ENCODE measurements around the gene C3orf20. TPM values are rescaled to one million over a fixed set of nuclear protein-coding genes. Genes with fewer than 3 reads are reported as not detected.

C3orf20 gene
- total and polyA plus RNA-seq, 7 experiments from 2014 or later = 0.05 to 0.81 (median 0.29) TPM; not detected in 1

GRCh38 chr3:14672588-14672987 lies 2.4 kb upstream of the C3orf20 start:
- Mint-ChIP-seq H3K4me1 (no peaks in the 10 kb centered on the region), H3K4me3 (no peak overlapping the region), H3K9me3 (no peaks in the 10 kb centered on the region), H3K27me3 (no peaks in the 10 kb centered on the region), H3K27ac (peak overlapping the region in 3 of 9 donors; percentile 22 to 41 (median 34)), H3K36me3 (peaks cover 3 to 34% (median 8%) of the 10 kb centered on the region in 5 donors)
- DNase-seq = no peak
- H3K36me3 ChIP-seq (ENCODE audit: control insufficient read depth in 2 of 3, insufficient read depth in 3 of 3, low read length in 3 of 3) = peaks cover 32 to 58% (median 34%) of the 10 kb centered on the region in 3 experiments
- H3K27me3 ChIP-seq (ENCODE audit: control insufficient read depth in 2 of 2, insufficient read depth in 2 of 2, low read length in 2 of 2) = no peaks in the 10 kb centered on the region
- no peak for ATAC-seq
- ChIA-PET CTCF (interaction anchor here (0.7 to 2.8 kb wide), 2 partner anchors 31 to 248 kb away, joined by 3 to 20 read pairs; no protein-coding TSS in a partner anchor), POLR2A (no interaction called here)
- no peaks in the 10 kb centered on the region for H3K9me3 ChIP-seq (ENCODE audit: control insufficient read depth in 2 of 3, low read length in 3 of 3)
- no peaks in the 10 kb centered on the region for H3K4me1 ChIP-seq (ENCODE audit: control insufficient read depth in 2 of 2, insufficient read depth in 2 of 2, low read length in 2 of 2)
- H3K4me3 ChIP-seq (ENCODE audit: low read length) = no peak overlapping the region
- intact Hi-C loops (cut with micrococcal nuclease) = loop anchor here (2.0 to 10.0 kb wide), 2 partner anchors 112 to 118 kb away; no protein-coding TSS in a partner anchor
- H3K27ac ChIP-seq (ENCODE audit: low read depth, low read length) = no peak overlapping the region

- peaks cover 0 to 11% (median 4%) of the 10 kb centered on the region in 11 donors for H3K9me3 Mint-ChIP-seq
- no peak overlapping the region for H3K27ac ChIP-seq (ENCODE audit: low read depth, low read length)
- no peak overlapping the region for H3K4me3 ChIP-seq (ENCODE audit: low read length)
- H3K27me3 ChIP-seq (ENCODE audit: control insufficient read depth in 2 of 2, insufficient read depth in 2 of 2, low read length in 2 of 2) = no peaks in the 10 kb centered on the region
- intact Hi-C loops (cut with micrococcal nuclease) = loop anchor here in 1 of 2 donors (10.0 kb wide), 1 partner anchor 108 kb away; no protein-coding TSS in a partner anchor
- H3K27ac Mint-ChIP-seq = peak overlapping the region in 2 of 9 donors; percentile 18 to 38
- H3K4me1 ChIP-seq (ENCODE audit: control insufficient read depth in 2 of 2, insufficient read depth in 2 of 2, low read length in 2 of 2) = no peaks in the 10 kb centered on the region
- POLR2A ChIA-PET = no interaction called here
- peaks cover 0 to 17% (median 0%) of the 10 kb centered on the region in 3 experiments for H3K36me3 ChIP-seq (ENCODE audit: control insufficient read depth in 2 of 3, insufficient read depth in 3 of 3, low read length in 3 of 3)
- no peak for ATAC-seq
- no peak overlapping the region for H3K4me3 Mint-ChIP-seq
- H3K27me3 Mint-ChIP-seq = no peaks in the 10 kb centered on the region
- no peak for DNase-seq
- H3K36me3 Mint-ChIP-seq = peaks cover 0 to 19% (median 13%) of the 10 kb centered on the region in 5 donors
- peaks cover 0 to 1% (median 0%) of the 10 kb centered on the region in 7 donors for H3K4me1 Mint-ChIP-seq
- peaks cover 0 to 4% (median 0%) of the 10 kb centered on the region in 3 experiments for H3K9me3 ChIP-seq (ENCODE audit: control insufficient read depth in 2 of 3, low read length in 3 of 3)
- CTCF ChIA-PET = no interaction called here
Measured at GRCh38 chr3:14676881-14677280, 1.9 kb downstream of the C3orf20 start.

GRCh38 chr3:14678015-14678503 lies 3.1 kb downstream of the C3orf20 start:
- CTCF ChIA-PET = no interaction called here
- intact Hi-C loops (cut with micrococcal nuclease) = loop anchor here in 1 of 2 donors (10.0 kb wide), 1 partner anchor 107 kb away; no protein-coding TSS in a partner anchor
- Mint-ChIP-seq H3K36me3 (peaks cover 0 to 19% (median 16%) of the 10 kb centered on the region in 5 donors), H3K27me3 (peaks cover 0 to 3% (median 0%) of the 10 kb centered on the region in 5 donors), H3K4me1 (peaks cover 0 to 1% (median 0%) of the 10 kb centered on the region in 7 donors), H3K27ac (peak overlapping the region in 4 of 9 donors; percentile 22 to 74 (median 56)), H3K9me3 (peaks cover 0 to 11% (median 4%) of the 10 kb centered on the region in 11 donors), H3K4me3 (no peak overlapping the region)
- no peak overlapping the region for H3K27ac ChIP-seq (ENCODE audit: low read depth, low read length)
- no peak overlapping the region for H3K4me3 ChIP-seq (ENCODE audit: low read length)
- peaks cover 0 to 4% (median 0%) of the 10 kb centered on the region in 3 experiments for H3K9me3 ChIP-seq (ENCODE audit: control insufficient read depth in 2 of 3, low read length in 3 of 3)
- ATAC-seq (no peak), DNase-seq (no peak)
- POLR2A ChIA-PET = no interaction called here
- H3K4me1 ChIP-seq (ENCODE audit: control insufficient read depth in 2 of 2, insufficient read depth in 2 of 2, low read length in 2 of 2) = no peaks in the 10 kb centered on the region
- peaks cover 0 to 6% (median 0%) of the 10 kb centered on the region in 3 experiments for H3K36me3 ChIP-seq (ENCODE audit: control insufficient read depth in 2 of 3, insufficient read depth in 3 of 3, low read length in 3 of 3)
- H3K27me3 ChIP-seq (ENCODE audit: control insufficient read depth in 2 of 2, insufficient read depth in 2 of 2, low read length in 2 of 2) = no peaks in the 10 kb centered on the region

- no peak overlapping the region for H3K27ac Mint-ChIP-seq
- no peak overlapping the region for H3K4me3 ChIP-seq (ENCODE audit: low read length)
- ATAC-seq = no peak
- ChIA-PET POLR2A (no interaction called here), CTCF (no interaction called here)
- H3K27ac ChIP-seq (ENCODE audit: low read depth, low read length) = no peak overlapping the region
- H3K4me1 ChIP-seq (ENCODE audit: control insufficient read depth in 2 of 2, insufficient read depth in 2 of 2, low read length in 2 of 2) = no peaks in the 10 kb centered on the region
- peaks cover 0 to 19% (median 16%) of the 10 kb centered on the region in 5 donors for H3K36me3 Mint-ChIP-seq
- intact Hi-C loops (cut with micrococcal nuclease) = no loop called here
- H3K36me3 ChIP-seq (ENCODE audit: control insufficient read depth in 2 of 3, insufficient read depth in 3 of 3, low read length in 3 of 3) = no peaks in the 10 kb centered on the region
- no peak for DNase-seq
- no peak overlapping the region for H3K4me3 Mint-ChIP-seq
- peaks cover 0 to 4% (median 0%) of the 10 kb centered on the region in 3 experiments for H3K9me3 ChIP-seq (ENCODE audit: control insufficient read depth in 2 of 3, low read length in 3 of 3)
- peaks cover 0 to 1% (median 0%) of the 10 kb centered on the region in 7 donors for H3K4me1 Mint-ChIP-seq
- no peaks in the 10 kb centered on the region for H3K27me3 ChIP-seq (ENCODE audit: control insufficient read depth in 2 of 2, insufficient read depth in 2 of 2, low read length in 2 of 2)
- H3K9me3 Mint-ChIP-seq = peaks cover 0 to 11% (median 4%) of the 10 kb centered on the region in 11 donors
- peaks cover 0 to 3% (median 0%) of the 10 kb centered on the region in 5 donors for H3K27me3 Mint-ChIP-seq
Measured at GRCh38 chr3:14680115-14680514, 5.2 kb downstream of the C3orf20 start.

- POLR2A ChIA-PET = interaction anchor here (0.7 kb wide), 1 partner anchor 180 kb away, joined by 3 read pairs; no protein-coding TSS in a partner anchor
- CTCF ChIA-PET = no interaction called here
- H3K27me3 ChIP-seq (ENCODE audit: control insufficient read depth in 2 of 2, insufficient read depth in 2 of 2, low read length in 2 of 2) = no peaks in the 10 kb centered on the region
Measured at GRCh38 chr3:14680716-14681115, 5.8 kb downstream of the C3orf20 start.

GRCh38 chr3:14684447-14684846 lies 9.5 kb downstream of the C3orf20 start:
- Mint-ChIP-seq H3K4me1 (peaks cover 0 to 2% (median 0%) of the 10 kb centered on the region in 7 donors), H3K36me3 (peaks cover 0 to 18% (median 12%) of the 10 kb centered on the region in 5 donors), H3K4me3 (no peak overlapping the region), H3K9me3 (peaks cover 0 to 11% (median 4%) of the 10 kb centered on the region in 11 donors), H3K27ac (no peak overlapping the region), H3K27me3 (peaks cover 0 to 12% (median 0%) of the 10 kb centered on the region in 5 donors)
- CTCF ChIA-PET = no interaction called here
- Histone ChIP-seq H3K4me3 (ENCODE audit: low read length) (no peak overlapping the region), H3K27me3 (ENCODE audit: control insufficient read depth in 2 of 2, insufficient read depth in 2 of 2, low read length in 2 of 2) (no peaks in the 10 kb centered on the region), H3K9me3 (ENCODE audit: control insufficient read depth in 2 of 3, low read length in 3 of 3) (peaks cover 0 to 4% (median 0%) of the 10 kb centered on the region in 3 experiments), H3K36me3 (ENCODE audit: control insufficient read depth in 2 of 3, insufficient read depth in 3 of 3, low read length in 3 of 3) (no peaks in the 10 kb centered on the region), H3K27ac (ENCODE audit: low read depth, low read length) (no peak overlapping the region), H3K4me1 (ENCODE audit: control insufficient read depth in 2 of 2, insufficient read depth in 2 of 2, low read length in 2 of 2) (no peaks in the 10 kb centered on the region)
- DNase-seq = no peak
- ATAC-seq = no peak
- intact Hi-C loops (cut with micrococcal nuclease) = no loop called here
- POLR2A ChIA-PET = no interaction called here

More at GRCh38 chr3:14680716-14681115, 5.8 kb downstream of the C3orf20 start:
- Mint-ChIP-seq H3K27ac (no peak overlapping the region), H3K27me3 (peaks cover 0 to 3% (median 0%) of the 10 kb centered on the region in 5 donors), H3K36me3 (peaks cover 0 to 23% (median 16%) of the 10 kb centered on the region in 5 donors), H3K4me1 (peaks cover 0 to 1% (median 0%) of the 10 kb centered on the region in 7 donors), H3K9me3 (peaks cover 0 to 11% (median 4%) of the 10 kb centered on the region in 11 donors), H3K4me3 (no peak overlapping the region)
- no peak overlapping the region for H3K27ac ChIP-seq (ENCODE audit: low read depth, low read length)
- no peak overlapping the region for H3K4me3 ChIP-seq (ENCODE audit: low read length)
- H3K4me1 ChIP-seq (ENCODE audit: control insufficient read depth in 2 of 2, insufficient read depth in 2 of 2, low read length in 2 of 2) = no peaks in the 10 kb centered on the region
- ATAC-seq (no peak), DNase-seq (no peak)
- H3K9me3 ChIP-seq (ENCODE audit: control insufficient read depth in 2 of 3, low read length in 3 of 3) = peaks cover 0 to 4% (median 0%) of the 10 kb centered on the region in 3 experiments
- intact Hi-C loops (cut with micrococcal nuclease) = no loop called here
- H3K36me3 ChIP-seq (ENCODE audit: control insufficient read depth in 2 of 3, insufficient read depth in 3 of 3, low read length in 3 of 3) = no peaks in the 10 kb centered on the region

All from naive thymus-derived CD4-positive, alpha-beta T cell (primary cell).